ENCODE data around the gene TFDP1.

DNA sequence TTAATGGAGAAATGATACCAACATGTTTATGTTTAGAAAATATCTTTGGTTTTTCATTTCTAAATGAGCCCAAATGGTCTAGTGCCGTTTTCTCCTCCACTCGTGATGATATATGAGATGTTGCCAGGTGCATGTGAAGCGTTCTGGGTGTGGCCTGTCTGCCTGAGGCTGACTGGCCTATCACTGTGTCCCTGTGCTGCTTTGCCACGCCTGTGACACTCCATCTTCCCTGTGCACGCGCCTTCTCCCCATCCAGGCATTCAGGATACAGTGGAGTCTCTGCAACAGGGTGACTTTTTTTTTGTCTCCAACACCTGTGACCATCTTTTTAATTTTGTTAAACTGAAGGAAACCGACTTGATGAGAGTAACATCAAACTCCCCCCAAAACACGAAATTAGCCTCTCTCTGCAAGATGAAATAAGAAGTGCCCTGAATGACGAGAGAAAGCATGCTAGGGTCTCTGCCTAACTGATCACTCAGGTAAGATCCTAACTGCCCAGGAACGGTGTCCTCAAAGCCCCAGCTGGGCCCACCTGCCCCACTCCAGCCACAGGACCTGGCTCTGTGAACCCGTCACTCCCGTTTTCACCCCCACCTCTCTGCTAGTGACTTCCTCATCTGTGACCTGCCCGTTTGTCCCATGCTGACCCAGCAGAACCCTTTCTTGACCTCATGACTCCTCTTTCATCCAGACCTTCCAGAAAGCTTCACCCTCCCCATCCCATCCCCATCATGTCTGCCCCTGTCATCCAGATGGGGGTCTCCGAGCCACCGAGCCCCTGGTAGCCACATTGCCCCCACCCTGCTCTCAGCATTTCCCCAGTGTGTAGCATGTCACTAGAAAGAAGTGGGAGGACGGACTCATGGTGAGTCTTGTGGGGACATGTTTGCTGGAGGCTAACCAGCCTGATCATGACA lies 33.2 kb upstream of the TFDP1 start:
- TF ChIP-seq, protein P1, sequence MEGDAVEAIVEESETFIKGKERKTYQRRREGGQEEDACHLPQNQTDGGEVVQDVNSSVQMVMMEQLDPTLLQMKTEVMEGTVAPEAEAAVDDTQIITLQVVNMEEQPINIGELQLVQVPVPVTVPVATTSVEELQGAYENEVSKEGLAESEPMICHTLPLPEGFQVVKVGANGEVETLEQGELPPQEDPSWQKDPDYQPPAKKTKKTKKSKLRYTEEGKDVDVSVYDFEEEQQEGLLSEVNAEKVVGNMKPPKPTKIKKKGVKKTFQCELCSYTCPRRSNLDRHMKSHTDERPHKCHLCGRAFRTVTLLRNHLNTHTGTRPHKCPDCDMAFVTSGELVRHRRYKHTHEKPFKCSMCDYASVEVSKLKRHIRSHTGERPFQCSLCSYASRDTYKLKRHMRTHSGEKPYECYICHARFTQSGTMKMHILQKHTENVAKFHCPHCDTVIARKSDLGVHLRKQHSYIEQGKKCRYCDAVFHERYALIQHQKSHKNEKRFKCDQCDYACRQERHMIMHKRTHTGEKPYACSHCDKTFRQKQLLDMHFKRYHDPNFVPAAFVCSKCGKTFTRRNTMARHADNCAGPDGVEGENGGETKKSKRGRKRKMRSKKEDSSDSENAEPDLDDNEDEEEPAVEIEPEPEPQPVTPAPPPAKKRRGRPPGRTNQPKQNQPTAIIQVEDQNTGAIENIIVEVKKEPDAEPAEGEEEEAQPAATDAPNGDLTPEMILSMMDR (IDR thresholded peaks at IDR 0.05) = no peak
- TF ChIP-seq POLR2A (IDR thresholded peaks at IDR 0.05) (no peak), POLR2AphosphoS5 (IDR thresholded peaks at IDR 0.05) (no peak)

Measured in breast epithelium (tissue), 3 donors.